KOPT-K1 (cell line): ENCODE results near the gene ERAS.
"Not testable (repeated sequence)": the region's sequence is repeated elsewhere in the genome, so short reads cannot be mapped to it uniquely, and the experiment has no call there.

ENCODE experiments used
- H3K27ac ChIP-seq: fragments of 200-600 bp; sonication (generic); 2 replicates; pipeline ENCODE4 v1.5.1; 2016; ENCODE audit warnings: antibody characterized with exemption, mild to moderate bottlenecking, low read depth, low read length; ENCODE audit not compliant: poor library complexity, severe bottlenecking
- H3K36me3 ChIP-seq: fragments of 200-600 bp; sonication (generic); 2 replicates; pipeline ENCODE4 v1.5.1; 2017; ENCODE audit warnings: antibody characterized with exemption, mild to moderate bottlenecking, low read length, moderate library complexity; ENCODE audit not compliant: insufficient read depth
- H3K9me3 ChIP-seq: fragments of 200-600 bp; sonication (generic); 2 replicates; pipeline ENCODE4 v1.5.1; 2017; ENCODE audit warnings: antibody characterized with exemption, low read length, mild to moderate bottlenecking; ENCODE audit not compliant: insufficient read depth, poor library complexity, severe bottlenecking

ERAS gene

DNA sequence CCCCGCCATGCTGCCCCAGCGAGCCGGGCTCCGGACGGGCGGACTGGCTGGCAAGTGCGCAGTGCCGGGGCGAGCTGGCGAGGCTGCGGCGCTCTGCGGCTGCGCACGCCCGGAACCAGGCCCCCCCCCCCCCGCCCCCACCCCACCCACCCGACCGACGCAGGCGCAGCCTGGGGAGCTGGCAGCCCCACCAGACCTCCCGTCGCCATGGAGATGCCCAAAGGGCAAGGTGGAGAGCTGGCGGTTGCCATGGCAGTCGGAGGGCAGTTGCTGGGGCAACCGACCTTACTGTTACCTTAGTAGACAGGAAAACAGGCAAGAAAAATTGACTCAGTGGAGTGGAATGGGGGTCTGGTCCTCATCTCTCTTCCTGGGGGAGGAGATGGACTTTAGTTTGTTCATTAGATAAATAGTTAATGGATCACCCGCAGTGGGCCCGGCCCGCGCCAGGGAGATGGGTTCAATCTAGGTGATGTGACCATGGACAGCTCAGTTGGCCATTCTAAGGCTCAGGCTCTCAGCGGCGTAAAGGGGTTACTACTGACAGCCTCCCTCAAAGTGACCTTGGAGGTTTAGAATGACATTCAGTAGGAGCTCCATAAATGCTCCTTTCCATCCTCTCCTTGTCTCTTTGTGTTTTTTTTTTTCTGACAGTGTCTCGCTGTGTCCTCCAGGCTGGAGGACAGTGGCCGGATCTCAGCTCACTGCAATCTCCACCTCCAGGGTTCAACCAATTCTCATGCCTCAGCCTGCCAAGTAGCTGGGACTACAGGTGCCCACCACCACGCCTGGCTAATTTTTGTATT, 9.4 kb downstream of the ERAS start, which contains the start of gene PCSK1N:
Gene PCSK1N (minus strand): TSS at position 87 of the 806 bp plus-strand sequence. CDS start 78 bp downstream, at position 9.
- H3K27ac ChIP-seq: no peak within 1 kb of the TSS

GRCh38 chrX:48839686-48840085, 13.4 kb downstream of the ERAS start:
- Histone ChIP-seq H3K9me3 (no peaks in the 10 kb centered on the region), H3K36me3 (no peaks in the 10 kb centered on the region), H3K27ac (no peak overlapping the region)

More for the DNA sequence above, 9.4 kb downstream of the ERAS start, which contains the start of gene PCSK1N:
- Histone ChIP-seq H3K9me3 (no peaks in the 10 kb centered on the region), H3K36me3 (no peaks in the 10 kb centered on the region)

GRCh38 chrX:48848847-48849246, 22.5 kb downstream of the ERAS start:
- no peaks in the 10 kb centered on the region for H3K36me3 ChIP-seq
- H3K9me3 ChIP-seq: peaks cover 18% of the 10 kb centered on the region
- H3K27ac ChIP-seq: no peak overlapping the region

GRCh38 chrX:48852857-48853256, 26.5 kb downstream of the ERAS start:
- no peaks in the 10 kb centered on the region for H3K36me3 ChIP-seq
- no peak overlapping the region for H3K27ac ChIP-seq
- peaks cover 19% of the 10 kb centered on the region for H3K9me3 ChIP-seq

DNA sequence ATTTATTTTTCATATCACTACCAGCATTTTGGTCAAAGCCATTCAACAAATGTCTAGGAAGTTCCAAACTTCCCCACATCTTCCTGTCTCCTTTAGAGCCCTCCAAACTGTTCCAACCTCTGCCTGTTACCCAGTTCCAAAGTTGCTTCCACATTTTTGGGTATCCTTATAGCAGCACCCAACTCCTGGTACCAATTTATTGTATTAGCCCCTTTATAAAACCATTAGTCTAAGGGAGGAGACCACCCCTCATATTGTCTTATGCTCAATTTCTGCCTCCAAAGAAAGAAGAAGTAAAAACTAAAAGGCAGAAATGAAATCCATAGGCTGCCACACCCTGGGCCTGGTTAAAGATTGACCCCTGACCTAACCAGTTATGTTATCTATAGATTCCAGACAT, 27.2 kb downstream of the ERAS start:
- H3K27ac ChIP-seq, H3K36me3 ChIP-seq: not testable (repeated sequence)
- H3K9me3 ChIP-seq: peaks cover 19% of the 10 kb centered on the region

DNA sequence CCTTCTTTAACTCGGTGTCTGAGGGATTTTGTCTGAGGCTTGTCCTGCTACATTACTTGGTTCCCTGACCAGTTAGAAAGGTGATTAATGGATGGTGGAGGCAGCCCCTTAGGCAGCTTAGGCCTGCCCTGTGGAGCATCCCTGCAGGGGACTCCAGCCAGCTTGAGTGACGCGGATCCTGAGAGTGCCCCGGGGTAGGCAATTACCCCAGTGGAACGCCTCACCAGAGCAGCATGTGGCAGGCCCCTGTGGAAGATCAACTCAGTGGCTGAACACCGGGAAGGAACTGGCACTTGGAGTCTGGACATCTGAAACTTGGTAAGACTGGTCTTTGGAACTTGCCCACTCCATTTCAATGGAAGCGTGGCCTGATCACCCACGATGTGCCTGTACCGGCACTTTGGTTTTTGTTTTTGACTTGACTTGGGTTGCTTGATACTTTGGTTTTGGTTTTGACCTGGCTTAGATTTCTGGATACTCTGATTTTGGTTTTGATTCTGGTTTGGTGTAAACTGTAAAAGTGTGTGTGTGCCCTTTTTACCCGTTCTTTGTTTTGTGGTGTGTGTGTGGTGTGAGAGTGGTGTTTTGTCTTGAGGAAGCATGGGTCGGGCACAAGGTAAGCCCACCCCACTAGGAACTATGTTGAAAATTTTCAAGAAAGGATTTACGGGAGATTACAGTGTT, 27.9 kb downstream of the ERAS start:
- H3K36me3 ChIP-seq: not testable (repeated sequence)

DNA sequence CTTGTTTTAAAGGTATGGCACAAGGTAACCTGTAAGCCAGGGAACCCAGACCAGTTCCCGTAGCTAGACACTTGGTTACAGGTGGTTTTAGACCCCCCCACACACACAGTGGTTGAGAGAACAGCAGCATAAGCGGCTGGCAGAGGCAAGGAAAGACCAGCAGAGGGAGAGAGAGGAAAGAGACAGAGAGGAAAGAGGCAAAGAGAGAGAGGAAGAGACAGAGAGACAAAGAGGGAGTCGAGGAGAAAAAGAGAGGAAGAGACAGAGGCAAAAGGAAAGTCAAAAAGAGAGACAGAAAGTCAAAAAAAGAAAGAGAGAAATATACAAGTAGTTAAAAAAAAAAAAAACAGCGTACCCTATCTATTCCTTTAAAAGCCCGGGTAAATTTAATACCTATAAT, 28.6 kb downstream of the ERAS start:
- Histone ChIP-seq H3K9me3 (peaks cover 19% of the 10 kb centered on the region), H3K36me3 (no peaks in the 10 kb centered on the region), H3K27ac (no peak overlapping the region)

More for the DNA sequence above, 27.9 kb downstream of the ERAS start:
- peaks cover 19% of the 10 kb centered on the region for H3K9me3 ChIP-seq
- H3K27ac ChIP-seq: not testable (repeated sequence)

DNA sequence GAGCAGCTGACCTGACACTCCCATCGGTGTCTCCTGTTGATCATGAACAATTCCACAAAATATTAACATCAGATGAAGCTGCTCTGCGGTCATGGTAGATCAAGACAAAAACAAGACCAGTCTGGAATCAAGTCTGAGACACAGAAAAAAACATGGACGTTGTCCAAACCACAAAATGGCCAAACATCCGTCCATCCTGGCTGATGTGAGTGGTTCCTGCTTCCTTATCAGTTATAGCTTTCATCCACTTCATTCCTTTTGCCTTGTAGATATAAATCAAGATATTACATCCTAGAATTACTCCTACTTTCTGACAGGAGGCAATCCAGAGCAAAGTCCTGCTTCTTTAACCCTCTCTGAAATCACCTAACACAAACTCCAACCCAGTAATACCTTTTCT, 37.9 kb downstream of the ERAS start:
- Histone ChIP-seq H3K27ac (no peak overlapping the region), H3K9me3 (no peaks in the 10 kb centered on the region), H3K36me3 (no peaks in the 10 kb centered on the region)

DNA sequence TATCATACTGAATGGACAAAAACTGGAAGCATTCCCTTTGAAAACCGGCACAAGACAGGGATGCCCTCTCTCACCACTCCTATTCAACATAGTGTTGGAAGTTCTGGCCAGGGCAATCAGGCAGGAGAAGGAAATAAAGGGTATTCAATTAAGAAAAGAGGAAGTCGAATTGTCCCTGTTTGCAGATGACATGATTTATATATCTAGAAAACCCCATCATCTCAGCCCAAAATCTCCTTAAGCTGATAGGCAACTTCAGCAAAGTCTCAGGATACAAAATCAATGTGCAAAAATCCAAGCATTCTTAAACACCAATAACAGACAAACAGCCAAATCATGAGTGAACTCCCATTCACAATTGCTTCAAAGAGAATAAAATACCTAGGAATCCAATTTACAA, 45.7 kb downstream of the ERAS start:
- H3K27ac ChIP-seq, H3K36me3 ChIP-seq, H3K9me3 ChIP-seq: not testable (repeated sequence)

- H3K9me3 ChIP-seq, H3K27ac ChIP-seq, H3K36me3 ChIP-seq: not testable (repeated sequence)
Measured at GRCh38 chrX:48876944-48877343, 50.6 kb downstream of the ERAS start.
